HG02884 (cell line): ENCODE measurements around the gene LSM2.
"Not testable (repeated sequence)": the region's sequence is repeated elsewhere in the genome, so short reads cannot be mapped to it uniquely, and the experiment has no call there.

ENCODE experiments used
- ATAC-seq: cut with Tn5 transposase; IDR thresholded peaks from one replicate; pipeline ENCODE4 v1.9.1; 2021; ENCODE audit warnings: mild to moderate bottlenecking, moderate library complexity; ENCODE audit not compliant: unreplicated experiment

Gene LSM2

DNA sequence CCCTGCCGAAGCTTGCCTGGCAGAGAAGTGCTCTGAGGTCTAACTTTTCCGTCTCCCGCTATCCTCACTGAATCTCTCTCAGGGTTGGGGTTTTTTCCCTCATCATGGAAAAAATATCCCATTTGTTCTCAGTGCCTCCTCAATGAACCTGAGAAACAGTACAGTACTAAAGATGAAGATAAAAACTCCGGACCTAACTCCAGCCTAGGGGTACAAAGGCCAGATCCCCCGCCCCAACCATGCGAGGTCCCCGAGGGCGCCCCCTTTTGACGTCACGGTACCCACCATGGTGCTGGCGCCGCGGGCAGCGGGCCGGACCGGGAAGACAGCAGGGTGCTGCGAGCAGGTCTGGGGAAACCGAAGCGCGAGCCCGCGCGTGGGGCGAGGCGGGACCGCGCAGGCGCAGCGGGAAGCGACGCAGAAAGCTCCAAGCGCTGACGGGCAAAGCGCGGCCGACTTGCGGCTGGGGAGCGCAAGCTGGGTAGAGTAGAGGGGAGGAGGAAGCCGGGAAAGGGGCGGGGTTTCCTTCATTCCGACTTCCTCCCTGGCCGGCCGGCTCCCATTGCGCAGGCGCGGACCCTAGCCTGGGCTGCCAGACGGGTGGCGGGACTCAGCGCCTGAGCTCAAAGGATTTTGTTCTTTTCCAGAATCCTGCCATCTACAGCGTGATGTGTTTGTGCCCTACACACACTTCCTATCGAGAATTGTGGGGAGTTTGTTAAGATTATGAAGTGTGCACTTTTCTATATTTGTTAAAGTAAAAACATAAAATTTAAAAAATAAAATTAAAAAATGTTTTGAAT lies at the start of gene LSM2:
Gene LSM2, minus strand, starts transcription at position 497 of the 803 bp plus-strand sequence. Its CDS starts 209 bp downstream, at position 288.
- ATAC-seq, result peak; percentile 81

DNA sequence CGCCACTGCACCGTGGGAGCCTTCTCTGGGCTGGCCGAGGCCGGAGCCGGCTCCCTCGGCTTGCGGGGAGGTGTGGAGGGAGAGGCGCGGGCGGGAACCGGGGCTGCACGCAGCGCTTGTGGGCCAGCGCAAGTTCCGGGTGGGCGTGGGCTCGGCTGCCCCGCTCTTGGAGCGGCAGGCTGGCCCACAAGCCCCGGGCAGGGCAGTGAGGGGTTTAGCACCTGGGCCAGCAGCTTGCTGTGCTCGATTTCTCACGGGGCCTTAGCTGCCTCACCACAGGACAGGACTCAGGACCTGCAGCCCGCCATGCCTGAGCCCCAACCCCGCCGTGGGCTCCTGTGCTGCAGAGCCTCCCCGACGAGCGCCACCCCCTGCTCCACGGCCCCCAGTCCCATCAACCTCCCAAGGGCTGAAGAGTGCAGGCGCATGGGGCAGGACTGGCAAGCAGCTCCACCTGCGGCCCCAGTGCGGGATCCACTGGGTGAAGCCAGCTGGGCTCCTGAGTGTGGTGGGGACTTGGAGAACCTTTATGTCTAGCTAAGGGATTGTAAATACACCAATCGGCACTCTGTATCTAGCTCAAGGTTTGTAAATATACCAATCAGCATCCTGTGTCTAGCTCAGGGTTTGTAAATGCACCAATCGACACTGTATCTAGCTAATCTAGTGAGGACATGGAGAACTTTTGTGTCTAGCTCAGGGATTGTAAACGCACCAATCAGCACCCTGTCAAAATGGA lies 45.4 kb upstream of the LSM2 start:
- not testable (repeated sequence) for ATAC-seq

DNA sequence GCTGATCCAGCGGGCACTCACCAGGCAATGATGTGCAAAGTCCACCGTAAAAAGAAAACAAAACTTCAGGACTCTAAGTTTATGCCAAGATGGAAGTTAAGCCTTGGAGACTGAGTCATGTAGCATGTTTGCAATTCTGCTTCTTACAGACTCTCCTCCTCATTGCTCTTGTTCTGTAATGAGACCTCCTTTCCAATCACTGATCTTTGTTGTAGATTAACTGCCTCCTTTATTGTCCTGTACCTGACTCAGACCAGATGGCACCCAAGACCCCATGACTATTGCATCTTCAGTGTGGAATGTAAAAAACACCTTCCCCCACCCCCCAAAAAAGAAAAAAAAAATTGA lies 44.7 kb upstream of the LSM2 start:
- no peak for ATAC-seq

DNA sequence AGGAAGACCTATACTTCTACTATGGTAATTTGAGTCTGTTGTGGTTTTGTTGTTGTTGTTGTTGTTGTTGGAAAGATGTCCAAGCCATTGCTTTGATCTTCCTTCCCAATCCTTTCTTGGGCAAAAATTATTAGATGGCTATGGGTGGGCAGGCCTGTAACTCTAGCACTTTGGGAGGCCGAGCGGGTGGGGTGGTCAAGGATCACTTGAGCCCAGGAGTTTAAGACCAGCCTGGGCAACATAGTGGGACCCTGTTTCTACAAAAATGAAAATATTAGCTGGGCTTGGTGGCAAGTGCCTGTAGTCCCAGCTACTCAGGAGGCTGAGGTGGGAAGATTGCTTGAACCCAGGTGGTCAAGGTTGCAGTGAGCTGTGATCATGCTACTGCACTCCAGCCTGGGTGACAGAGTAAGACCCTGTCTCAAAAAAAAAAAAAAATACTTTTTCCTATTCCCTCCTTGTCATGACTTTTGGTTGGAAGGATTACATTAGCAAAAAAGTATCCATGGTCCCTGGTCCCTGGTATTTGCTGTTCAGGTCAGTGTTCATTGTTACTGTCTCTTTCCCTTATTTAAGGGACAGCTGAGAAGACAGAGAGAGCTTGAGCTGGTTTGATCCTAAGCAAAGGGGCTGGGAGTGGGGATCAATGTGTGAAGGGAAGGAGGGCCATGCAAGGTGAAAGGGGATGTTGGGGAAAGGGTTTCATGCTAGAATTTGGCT lies 44.2 kb upstream of the LSM2 start:
- no peak for ATAC-seq

DNA sequence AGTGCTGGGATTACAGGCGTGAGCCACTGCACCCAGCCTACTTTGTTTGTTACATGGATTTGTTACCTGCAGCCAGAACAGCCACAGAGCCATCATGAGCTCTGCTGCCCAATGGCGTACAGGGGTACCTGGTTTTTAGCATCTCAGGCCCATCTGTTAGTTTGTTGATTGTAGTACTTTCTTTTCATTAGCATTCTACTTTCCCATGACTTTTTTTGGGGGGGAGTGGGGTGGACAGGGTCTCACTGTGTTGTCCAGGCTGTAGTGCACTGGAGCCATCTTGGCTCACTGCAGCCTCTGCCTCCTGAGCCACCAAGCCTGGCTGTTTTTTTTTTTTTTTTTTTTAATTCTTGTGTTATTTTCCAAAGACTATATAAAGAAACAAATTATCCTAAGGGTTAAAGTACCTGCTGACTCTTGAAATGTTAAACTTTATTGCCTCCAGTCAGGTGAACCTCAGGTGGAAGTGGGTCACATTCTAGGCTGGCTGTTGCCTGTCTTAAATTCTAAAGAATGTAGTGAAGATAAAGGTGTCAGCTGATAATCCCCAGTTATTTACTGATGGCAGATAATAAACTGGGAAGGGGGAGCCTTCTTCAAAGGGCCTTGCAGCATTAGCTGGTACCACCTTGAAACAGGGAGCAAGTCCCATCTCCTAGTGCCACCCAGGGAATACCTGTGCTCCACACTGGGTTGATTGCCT lies 40.7 kb upstream of the LSM2 start:
- no peak for ATAC-seq

DNA sequence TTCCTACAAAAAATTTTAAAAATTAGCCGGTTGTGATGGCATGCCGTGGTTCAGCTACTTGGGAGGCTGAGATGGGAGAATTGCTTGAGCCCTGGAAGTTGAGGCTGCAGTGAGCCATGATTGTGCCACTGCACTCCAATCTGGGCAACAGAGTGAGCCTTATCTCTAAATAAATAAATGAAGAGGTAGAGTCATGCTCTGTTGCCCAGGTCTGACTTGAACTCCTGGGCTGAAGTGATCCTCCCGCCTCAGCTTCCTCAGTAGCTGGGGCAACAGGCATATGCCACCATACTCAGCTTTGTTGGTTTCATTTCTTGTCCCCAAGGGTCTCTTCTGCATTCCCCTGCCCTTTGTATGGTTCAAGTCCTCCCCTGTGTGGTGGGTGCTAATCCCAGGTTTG lies 37.7 kb upstream of the LSM2 start:
- ATAC-seq, result no peak

DNA sequence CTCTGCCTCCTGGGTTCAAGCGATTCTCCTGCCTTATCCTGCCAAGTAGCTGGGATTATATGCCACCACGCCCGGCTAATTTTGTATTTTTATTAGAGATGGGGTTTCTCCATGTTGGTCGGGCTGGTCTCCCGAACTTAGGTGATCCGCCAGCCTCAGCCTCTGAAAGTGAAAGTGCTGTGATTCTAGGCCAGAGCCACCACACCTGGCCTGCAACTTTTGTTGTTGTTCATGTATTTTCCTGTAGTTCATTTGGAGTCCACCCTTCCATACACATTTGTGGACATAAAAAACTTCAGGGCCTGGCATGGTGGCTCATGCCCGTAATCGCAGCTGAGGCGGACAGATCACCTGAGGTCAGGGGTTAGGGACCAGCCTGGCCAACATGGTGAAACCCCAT lies 35.3 kb upstream of the LSM2 start:
- no peak for ATAC-seq

DNA sequence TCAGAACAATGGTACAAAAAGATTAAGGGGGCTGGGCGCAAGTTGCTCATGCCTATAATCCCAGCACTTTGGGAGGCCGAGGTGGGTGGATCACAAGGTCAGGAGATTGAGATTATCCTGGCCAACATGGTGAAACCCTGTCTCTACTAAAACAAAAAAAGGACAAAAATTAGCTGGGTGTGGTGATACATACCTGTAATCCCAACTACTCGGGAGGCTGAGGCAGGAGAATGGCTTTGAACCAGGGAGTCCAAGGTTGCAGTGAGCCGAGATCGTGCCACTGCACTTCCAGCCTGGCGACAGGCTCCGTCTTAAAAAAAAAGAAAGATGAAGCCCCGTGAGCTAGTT lies 33.0 kb upstream of the LSM2 start:
- not testable (repeated sequence) for ATAC-seq

DNA sequence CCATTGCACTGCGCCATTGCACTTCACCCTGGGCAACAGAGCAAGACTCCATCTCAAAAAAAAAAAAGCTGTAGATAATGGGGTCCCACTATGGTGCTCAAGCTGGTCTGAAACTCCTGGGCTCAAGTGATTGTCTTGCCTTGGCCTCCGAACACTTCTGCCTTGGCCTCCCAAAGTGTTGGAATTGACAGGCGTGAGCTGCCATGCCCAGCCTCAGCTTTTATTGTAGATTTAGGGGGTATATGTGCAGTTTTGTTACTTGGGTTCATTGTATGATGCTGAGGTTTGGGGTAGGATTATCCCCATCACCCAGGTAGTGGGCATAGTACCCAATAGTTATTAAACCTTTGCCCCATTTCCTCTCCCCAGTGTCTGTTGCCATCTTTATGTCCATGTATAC lies 32.2 kb upstream of the LSM2 start:
- ATAC-seq, result no peak

DNA sequence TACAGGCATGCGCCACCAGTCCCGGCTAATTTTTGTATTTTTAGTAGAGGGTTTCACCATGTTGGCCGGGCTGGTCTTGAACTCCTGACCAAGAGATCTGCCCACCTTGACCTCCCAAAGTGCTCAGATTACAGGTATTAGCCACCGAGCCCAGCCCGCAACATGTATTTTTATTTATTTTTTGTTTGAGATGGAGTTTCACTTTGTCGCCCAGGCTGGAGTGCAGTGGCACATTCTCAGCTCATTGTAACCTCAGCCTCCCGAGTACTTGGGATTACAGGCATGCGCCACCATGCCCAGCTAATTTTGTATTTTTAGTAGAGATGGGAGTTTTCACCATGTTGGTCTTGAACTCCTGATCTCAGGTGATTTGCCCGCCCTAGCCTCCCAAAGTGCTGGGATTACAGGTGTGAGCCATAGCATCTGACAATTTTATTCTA lies 31.4 kb upstream of the LSM2 start:
- ATAC-seq, result not testable (repeated sequence)

DNA sequence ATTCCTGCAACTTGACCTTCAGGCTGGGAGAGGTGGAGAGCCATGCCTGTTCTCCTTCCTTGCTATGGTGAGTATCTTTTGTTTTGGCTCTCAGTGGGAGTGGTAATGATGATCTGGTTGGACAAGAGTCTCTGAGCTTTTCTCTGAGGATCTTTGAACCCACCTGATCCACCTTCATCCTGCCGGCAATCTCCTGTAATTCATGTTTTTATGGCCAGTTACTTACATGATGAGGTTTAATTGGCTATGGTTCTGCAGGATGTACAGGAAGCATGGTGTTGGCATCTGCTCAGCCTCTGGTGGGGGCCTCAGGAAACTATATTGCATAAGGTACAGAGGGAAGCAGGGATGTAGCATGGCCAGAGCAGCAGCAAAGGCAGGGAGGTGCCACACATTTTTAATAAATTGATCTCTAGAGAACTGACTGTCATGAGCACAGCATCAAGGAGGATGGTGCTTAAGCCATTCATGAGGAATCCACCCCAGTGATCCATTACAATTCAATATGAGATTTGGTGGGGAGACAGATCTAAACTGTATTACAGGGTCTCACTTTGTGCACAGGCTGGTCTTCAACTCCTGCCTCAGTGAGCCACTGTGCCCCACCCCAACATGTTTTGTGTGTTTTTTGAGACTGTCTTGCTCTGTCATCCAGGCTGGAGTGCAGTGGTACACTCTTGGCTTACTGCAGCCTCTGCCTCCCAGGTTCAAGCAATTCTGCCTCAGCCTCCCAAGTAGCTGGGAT lies 30.8 kb upstream of the LSM2 start:
- no peak for ATAC-seq

DNA sequence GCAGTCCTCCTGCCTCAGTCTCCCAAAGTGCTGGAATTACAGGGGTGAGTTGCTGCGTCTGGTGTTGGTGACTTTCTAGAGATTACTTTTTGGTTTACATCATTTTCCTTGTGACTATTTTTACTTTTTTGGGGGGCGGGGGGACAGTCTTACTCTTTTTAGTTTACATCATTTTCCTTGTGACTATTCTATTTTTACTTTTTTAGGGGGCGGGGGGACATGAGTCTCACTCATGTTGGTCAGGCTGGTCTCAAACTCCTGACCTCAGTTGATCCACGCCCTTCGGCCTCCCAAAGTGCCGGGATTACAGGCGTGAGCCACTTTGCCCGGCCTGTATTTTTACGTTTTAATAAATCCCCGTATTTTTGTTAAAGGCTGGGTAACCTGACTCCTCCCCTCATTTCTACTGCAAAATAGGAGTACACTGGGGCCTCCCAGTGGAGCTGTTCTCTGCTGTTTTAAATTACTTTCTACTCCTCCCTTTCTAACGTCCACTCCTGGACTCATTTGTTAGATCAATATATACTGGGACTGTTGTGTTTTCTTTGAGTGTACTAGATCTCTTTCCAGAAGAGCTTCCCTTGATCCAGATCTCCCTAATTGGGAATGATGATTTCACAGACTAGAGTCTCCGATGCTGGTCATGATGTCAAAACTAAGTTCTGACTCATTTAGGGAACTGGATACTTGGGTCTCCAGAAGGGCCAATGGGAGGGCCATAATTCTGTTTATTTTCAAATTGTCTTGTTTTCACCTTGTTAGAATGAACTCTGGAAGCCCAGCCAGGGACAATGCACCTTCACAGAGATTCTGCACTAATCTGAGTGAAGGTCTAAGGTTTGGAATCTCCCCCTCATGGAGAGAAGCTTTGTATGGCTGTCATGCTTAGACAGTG lies 30.0 kb upstream of the LSM2 start:
- no peak for ATAC-seq

DNA sequence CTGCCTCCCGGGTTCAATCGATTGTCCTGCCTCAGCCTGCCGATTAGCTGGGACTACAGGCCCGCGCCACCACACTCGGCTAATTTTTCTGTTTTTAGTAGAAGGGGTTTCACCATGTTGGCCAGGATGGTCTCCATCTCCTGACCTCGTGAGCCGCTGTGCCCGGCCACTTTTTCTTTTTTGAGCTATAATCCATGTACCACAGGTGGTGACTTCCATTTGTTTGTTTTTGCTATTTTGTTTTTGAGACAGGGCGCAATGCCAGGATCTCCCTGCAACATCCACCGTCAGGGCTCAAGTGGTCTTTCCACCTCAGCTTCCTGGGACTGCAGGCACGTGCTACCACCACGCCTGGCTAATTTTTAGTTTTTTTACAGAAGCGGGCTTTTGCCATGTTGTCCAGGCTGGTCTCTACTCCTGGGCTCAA lies 29.3 kb upstream of the LSM2 start:
- ATAC-seq, result no peak

DNA sequence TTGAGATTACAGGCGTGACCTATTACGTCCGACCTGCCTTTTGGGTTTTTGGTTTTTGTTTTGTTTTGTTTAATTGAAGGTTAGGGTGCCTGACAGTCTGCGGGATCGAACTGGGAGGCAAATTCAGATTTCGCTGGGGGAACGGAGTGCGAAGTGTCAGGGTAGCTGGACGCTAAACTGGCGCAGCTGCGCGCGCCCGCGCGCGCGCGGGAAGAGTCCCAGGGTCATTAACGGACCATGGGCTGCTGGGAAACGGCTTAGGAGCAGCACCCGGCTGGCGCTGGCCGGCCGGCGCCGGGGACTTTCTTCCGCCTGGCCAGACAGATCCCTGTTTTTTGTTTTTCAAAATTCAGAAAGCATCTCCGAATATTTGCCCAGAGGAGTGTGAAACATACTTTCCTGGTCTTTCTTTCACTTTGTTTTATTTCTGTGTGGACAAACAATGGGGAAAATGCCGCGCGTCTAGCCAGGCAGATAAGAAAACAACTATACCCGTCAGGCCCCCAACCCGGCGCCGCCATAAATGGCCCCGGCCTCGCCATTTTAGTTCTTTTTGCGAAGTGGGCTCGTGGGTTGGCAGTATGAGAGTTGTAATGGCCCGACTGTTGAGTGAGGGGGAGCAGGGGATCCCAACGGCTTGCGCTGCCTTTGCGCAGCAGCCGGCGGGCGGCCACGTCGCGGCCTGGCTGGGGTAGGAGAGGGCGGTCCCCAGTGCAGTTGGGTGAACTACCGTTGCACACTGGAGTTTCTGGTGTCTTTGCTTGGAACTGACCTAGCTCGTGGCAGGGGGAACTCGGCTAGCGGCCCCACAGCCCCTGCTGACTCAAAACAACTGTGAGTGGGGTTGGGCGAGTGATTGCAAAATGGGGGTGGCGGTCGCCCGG lies 27.8 kb upstream of the LSM2 start:
- no peak for ATAC-seq

DNA sequence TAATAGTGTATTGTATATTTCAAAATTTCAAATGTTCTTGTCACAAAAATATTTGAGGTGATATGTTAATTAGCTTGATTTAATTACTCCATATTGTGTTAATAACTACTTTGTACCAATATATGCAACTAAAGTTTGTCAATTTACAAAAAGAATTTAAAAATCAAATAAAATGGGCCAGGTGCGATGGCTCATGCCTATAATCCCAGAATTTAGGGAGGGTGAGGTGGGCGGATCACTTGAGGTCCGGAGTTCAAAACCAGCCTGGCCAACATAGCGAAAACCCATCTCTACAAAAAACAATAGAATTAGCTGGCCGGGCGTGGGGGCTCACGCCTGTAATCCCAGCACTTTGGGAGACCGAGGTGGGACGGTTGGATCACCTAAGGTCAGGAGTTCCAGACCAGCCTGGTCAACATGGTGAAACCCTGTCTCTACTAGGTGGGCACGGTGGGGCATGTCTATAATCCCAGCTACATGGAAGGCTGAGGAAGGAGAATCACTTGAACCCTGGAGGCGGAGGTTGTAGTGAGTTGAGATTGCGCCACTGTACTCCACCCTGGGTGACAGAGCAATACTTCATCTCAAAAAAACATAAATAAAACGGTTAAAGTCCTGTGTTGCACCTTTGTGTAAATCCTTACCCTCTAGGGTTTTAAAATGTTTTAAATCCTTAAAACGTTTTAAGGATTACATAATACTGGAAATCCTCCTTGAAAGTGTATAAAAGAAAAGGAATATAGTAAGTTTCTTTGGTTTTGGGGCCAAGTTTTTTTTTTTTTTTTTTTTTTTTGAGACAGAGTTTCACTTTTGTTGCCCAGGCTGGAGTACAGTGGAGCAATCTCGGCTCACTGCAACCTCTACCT lies 24.8 kb upstream of the LSM2 start:
- no peak for ATAC-seq

DNA sequence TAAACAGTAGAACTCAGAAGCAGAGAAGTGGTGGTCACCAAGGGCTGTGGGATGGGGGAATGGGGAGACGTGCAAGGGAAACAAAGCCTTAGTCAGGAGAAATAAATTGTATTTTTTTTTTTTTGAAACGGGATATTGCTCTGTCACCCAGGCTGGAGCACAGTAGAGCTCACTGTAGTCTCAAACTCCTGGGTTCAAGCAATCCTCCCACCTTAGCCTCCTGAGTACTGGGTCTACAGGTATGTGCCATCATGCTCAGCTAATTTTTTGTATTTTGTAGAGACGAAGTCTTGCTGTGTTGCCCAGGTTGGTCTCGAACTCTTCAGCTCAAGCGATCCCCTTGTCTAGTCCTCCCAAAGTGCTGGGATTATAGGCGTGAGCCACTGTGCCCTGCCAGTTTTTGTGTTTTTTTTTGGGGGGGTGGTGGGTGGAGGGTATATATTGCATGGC lies 24.1 kb upstream of the LSM2 start:
- no peak for ATAC-seq

DNA sequence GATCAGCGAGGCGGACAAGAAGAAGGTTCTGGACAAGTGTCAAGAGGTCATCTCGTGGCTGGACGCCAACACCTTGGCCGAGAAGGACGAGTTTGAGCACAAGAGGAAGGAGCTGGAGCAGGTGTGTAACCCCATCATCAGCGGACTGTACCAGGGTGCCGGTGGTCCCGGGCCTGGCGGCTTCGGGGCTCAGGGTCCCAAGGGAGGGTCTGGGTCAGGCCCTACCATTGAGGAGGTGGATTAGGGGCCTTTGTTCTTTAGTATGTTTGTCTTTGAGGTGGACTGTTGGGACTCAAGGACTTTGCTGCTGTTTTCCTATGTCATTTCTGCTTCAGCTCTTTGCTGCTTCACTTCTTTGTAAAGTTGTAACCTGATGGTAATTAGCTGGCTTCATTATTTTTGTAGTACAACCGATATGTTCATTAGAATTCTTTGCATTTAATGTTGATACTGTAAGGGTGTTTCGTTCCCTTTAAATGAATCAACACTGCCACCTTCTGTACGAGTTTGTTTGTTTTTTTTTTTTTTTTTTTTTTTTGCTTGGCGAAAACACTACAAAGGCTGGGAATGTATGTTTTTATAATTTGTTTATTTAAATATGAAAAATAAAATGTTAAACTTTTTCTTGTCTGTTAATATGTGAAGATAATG lies 23.0 kb upstream of the LSM2 start:
- ATAC-seq, result no peak
